ENCODE data around the gene UPB1. TPM values are rescaled to one million over a fixed set of nuclear protein-coding genes. Genes with fewer than 3 reads are reported as not detected.
A peak's percentile ranks its signal among the peaks of the same experiment; 100 is the strongest.

The UPB1 gene
- total and polyA plus RNA-seq, 4 donors, result 7.1 to 115 (median 58.8) TPM

- no peak for DNase-seq (ENCODE audit: low spot score)
- Histone ChIP-seq H3K4me3 (ENCODE audit: low read depth in 1 of 3, low read length in 3 of 3) (no peak overlapping the region), H3K4me1 (ENCODE audit: control insufficient read depth in 4 of 4, insufficient read depth in 4 of 4, low read length in 3 of 4) (peaks cover 13 to 68% (median 47%) of the 10 kb centered on the region in 4 donors), H3K9ac (ENCODE audit: low read depth in 1 of 2, low read length in 2 of 2) (peak overlapping the region in 1 of 2 donors; percentile 42), H3K27ac (ENCODE audit: low read depth in 1 of 2, low read length in 2 of 2) (peak overlapping the region; percentile 63 to 83), H3K36me3 (ENCODE audit: control insufficient read depth in 4 of 4, insufficient read depth in 3 of 4, low read depth in 1 of 4, low read length in 3 of 4) (no peaks in the 10 kb centered on the region), H3K27me3 (ENCODE audit: control insufficient read depth in 4 of 4, insufficient read depth in 4 of 4, low read length in 3 of 4) (no peaks in the 10 kb centered on the region), H3K9me3 (ENCODE audit: control insufficient read depth in 4 of 4, low read length in 3 of 4) (no peaks in the 10 kb centered on the region)
- TF ChIP-seq YY1 (IDR thresholded peaks at IDR 0.05) (peak; percentile 12), EGR1 (IDR thresholded peaks at IDR 0.05; ENCODE audit: low read depth in 2 of 2) (no peak)
- WGBS, result 33% methylated on average over 1 of the region's 1 CpG
Observed at GRCh38 chr22:24481641-24482040, 13.5 kb upstream of the UPB1 start.

DNA sequence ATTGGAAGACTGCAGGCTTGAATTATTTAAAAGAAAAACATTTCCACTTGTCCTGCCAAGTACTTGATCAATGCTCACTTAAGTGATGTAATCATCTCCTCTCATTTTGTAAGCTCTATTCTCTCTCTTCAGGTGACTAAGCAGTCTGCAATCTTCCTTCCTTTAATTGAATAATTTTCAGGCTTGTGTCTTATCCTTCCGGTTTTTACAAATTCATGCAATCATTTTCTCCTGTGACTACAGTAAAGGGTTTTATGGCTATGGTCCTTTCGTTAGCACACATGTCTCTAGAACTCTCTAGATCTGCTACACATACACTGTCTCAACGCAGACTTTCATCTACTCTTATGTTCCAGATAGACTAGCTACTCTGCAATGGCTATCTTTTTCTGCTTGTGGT, 12.6 kb upstream of the UPB1 start:
- H3K9ac ChIP-seq (ENCODE audit: low read depth in 1 of 2, low read length in 2 of 2), result peak overlapping the region in 1 of 2 donors; percentile 77
- no peaks in the 10 kb centered on the region for H3K27me3 ChIP-seq (ENCODE audit: control insufficient read depth in 4 of 4, insufficient read depth in 4 of 4, low read length in 3 of 4)
- peak overlapping the region; percentile 72 to 83 for H3K27ac ChIP-seq (ENCODE audit: low read depth in 1 of 2, low read length in 2 of 2)
- H3K9me3 ChIP-seq (ENCODE audit: control insufficient read depth in 4 of 4, low read length in 3 of 4), result no peaks in the 10 kb centered on the region
- TF ChIP-seq HNF4A (conservative IDR thresholded peaks at IDR 0.05) (peak in 1 of 2 donors; percentile 49), TAF1 (conservative IDR thresholded peaks at IDR 0.05) (no peak), RAD21 (IDR thresholded peaks at IDR 0.05) (peak in 1 of 2 donors; percentile 22), EGR1 (IDR thresholded peaks at IDR 0.05; ENCODE audit: low read depth in 2 of 2) (peak in 1 of 2 donors; percentile 67), CTCF (IDR thresholded peaks at IDR 0.05; ENCODE audit: low read depth, low read length, missing input control) (no peak), RXRA (IDR thresholded peaks at IDR 0.05) (peak; percentile 9 to 56), YY1 (IDR thresholded peaks at IDR 0.05) (peak; percentile 49), JUND (IDR thresholded peaks at IDR 0.05) (peak; percentile 55 to 84), FOXA1 (IDR thresholded peaks at IDR 0.05) (no peak)
- TF ChIP-seq, protein P1, sequence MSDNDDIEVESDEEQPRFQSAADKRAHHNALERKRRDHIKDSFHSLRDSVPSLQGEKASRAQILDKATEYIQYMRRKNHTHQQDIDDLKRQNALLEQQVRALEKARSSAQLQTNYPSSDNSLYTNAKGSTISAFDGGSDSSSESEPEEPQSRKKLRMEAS (IDR thresholded peaks at IDR 0.05), result peak; percentile 15
- TF ChIP-seq, protein P2, sequence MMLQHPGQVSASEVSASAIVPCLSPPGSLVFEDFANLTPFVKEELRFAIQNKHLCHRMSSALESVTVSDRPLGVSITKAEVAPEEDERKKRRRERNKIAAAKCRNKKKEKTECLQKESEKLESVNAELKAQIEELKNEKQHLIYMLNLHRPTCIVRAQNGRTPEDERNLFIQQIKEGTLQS (IDR thresholded peaks at IDR 0.05), result peak; percentile 45
- H3K4me1 ChIP-seq (ENCODE audit: control insufficient read depth in 4 of 4, insufficient read depth in 4 of 4, low read length in 3 of 4), result peaks cover 13 to 69% (median 47%) of the 10 kb centered on the region in 4 donors
- H3K36me3 ChIP-seq (ENCODE audit: control insufficient read depth in 4 of 4, insufficient read depth in 3 of 4, low read depth in 1 of 4, low read length in 3 of 4), result no peaks in the 10 kb centered on the region
- no peak for DNase-seq (ENCODE audit: low spot score)
- H3K4me3 ChIP-seq (ENCODE audit: low read depth in 1 of 3, low read length in 3 of 3), result no peak overlapping the region
- WGBS, result 13% methylated on average over 3 of the region's 3 CpGs

DNA sequence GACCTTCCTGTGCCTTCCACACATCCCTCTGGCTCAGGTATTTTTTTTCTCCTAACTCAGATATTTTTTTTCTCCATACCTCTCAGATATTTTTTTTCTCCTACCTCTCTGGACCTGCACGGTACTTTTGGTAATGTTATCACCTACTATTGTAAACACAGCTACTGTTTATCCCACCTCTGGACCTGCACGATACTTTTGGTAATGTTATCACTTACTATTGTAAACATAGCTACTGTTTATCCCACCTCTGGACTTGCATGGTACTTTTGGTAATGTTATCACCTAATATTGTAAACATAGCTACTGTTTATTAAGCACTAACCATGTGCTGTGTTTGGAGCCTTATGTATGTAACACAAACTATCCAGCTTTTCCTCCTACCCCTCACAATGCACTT, 12.1 kb upstream of the UPB1 start:
- peak overlapping the region in 1 of 2 donors; percentile 1 for H3K9ac ChIP-seq (ENCODE audit: low read depth in 1 of 2, low read length in 2 of 2)
- H3K4me3 ChIP-seq (ENCODE audit: low read depth in 1 of 3, low read length in 3 of 3), result no peak overlapping the region
- peaks cover 18 to 71% (median 51%) of the 10 kb centered on the region in 4 donors for H3K4me1 ChIP-seq (ENCODE audit: control insufficient read depth in 4 of 4, insufficient read depth in 4 of 4, low read length in 3 of 4)
- WGBS, result 14% methylated on average over 2 of the region's 2 CpGs
- H3K36me3 ChIP-seq (ENCODE audit: control insufficient read depth in 4 of 4, insufficient read depth in 3 of 4, low read depth in 1 of 4, low read length in 3 of 4), result no peaks in the 10 kb centered on the region
- DNase-seq (ENCODE audit: low spot score), result no peak
- no peaks in the 10 kb centered on the region for H3K27me3 ChIP-seq (ENCODE audit: control insufficient read depth in 4 of 4, insufficient read depth in 4 of 4, low read length in 3 of 4)
- TF ChIP-seq FOXA2 (IDR thresholded peaks at IDR 0.05) (peak; percentile 87), GABPA (IDR thresholded peaks at IDR 0.05 in 1 of 2, conservative IDR thresholded peaks at IDR 0.05 in 1 of 2) (no peak), RXRA (IDR thresholded peaks at IDR 0.05) (peak in 1 of 2 donors; percentile 33), CTCF (IDR thresholded peaks at IDR 0.05; ENCODE audit: low read depth, low read length, missing input control) (no peak), FOXA1 (IDR thresholded peaks at IDR 0.05) (peak; percentile 85), ZBTB33 (IDR thresholded peaks at IDR 0.05) (no peak), TAF1 (conservative IDR thresholded peaks at IDR 0.05) (no peak), HNF4A (conservative IDR thresholded peaks at IDR 0.05) (peak in 1 of 2 donors; percentile 70), NR2F2 (IDR thresholded peaks at IDR 0.05) (no peak)
- TF ChIP-seq, protein P1 (IDR thresholded peaks at IDR 0.05), result peak; percentile 56
- H3K9me3 ChIP-seq (ENCODE audit: control insufficient read depth in 4 of 4, low read length in 3 of 4), result no peaks in the 10 kb centered on the region
- H3K27ac ChIP-seq (ENCODE audit: low read depth in 1 of 2, low read length in 2 of 2), result peak overlapping the region; percentile 72 to 83

Measured in liver (tissue), 9 donors.